H9 (cell line): ENCODE data around the gene HDAC2. TPM values are rescaled to one million over a fixed set of nuclear protein-coding genes. Genes with fewer than 3 reads are reported as not detected.

ENCODE experiments used
- DNase-seq: peaks from one replicate; pipeline ENCODE4 v3.0.0-alpha.2; 2017
- H2AFZ ChIP-seq: one replicate; pipeline ENCODE4 v1.6.1; 2013; ENCODE audit warnings: mild to moderate bottlenecking, low read length, control low read depth, moderate library complexity
- H2AK5ac ChIP-seq: 2 replicates; pipeline ENCODE4 v1.6.1; 2013; ENCODE audit warnings: low read length, control low read depth, mixed read lengths; ENCODE audit not compliant: insufficient read length
- H2BK120ac ChIP-seq: one replicate; pipeline ENCODE4 v1.6.1; 2013; ENCODE audit warnings: low read depth, mild to moderate bottlenecking, low read length, control low read depth, inconsistent platforms; ENCODE audit not compliant: poor library complexity, severe bottlenecking
- H2BK12ac ChIP-seq: 2 replicates; pipeline ENCODE4 v1.6.1; 2013; ENCODE audit warnings: low read length, control low read depth, mixed read lengths, low read depth; ENCODE audit not compliant: insufficient read length
- H2BK15ac ChIP-seq: 2 replicates; pipeline ENCODE4 v1.6.1; 2013; ENCODE audit warnings: low read depth, low read length, control low read depth
- H2BK20ac ChIP-seq: one replicate; pipeline ENCODE4 v1.6.1; 2013; ENCODE audit warnings: low read depth, mild to moderate bottlenecking, low read length, control low read depth, inconsistent platforms; ENCODE audit not compliant: poor library complexity, severe bottlenecking
- H2BK5ac ChIP-seq: 2 replicates; pipeline ENCODE4 v1.6.1; 2013; ENCODE audit warnings: low read length, control low read depth, mixed read lengths; ENCODE audit not compliant: insufficient read length
- H3K14ac ChIP-seq: 2 replicates; pipeline ENCODE4 v1.6.1; 2013; ENCODE audit warnings: low read length, control low read depth; ENCODE audit not compliant: insufficient read depth
- H3K18ac ChIP-seq: 2 replicates; pipeline ENCODE4 v1.6.1; 2013; ENCODE audit warnings: low read depth, mild to moderate bottlenecking, mixed read lengths, low read length, control low read depth; ENCODE audit not compliant: insufficient read length
- H3K23ac ChIP-seq: 2 replicates; pipeline ENCODE4 v1.6.1; 2013; ENCODE audit warnings: low read length, control low read depth, mixed read lengths, low read depth; ENCODE audit not compliant: insufficient read length
- H3K23me2 ChIP-seq: 2 replicates; pipeline ENCODE4 v1.6.1; 2013; ENCODE audit warnings: low read depth, mild to moderate bottlenecking, mixed read lengths, low read length, control low read depth; ENCODE audit not compliant: insufficient read length, poor library complexity, severe bottlenecking
- H3K27ac ChIP-seq: 2 replicates; pipeline ENCODE4 v1.5.1; 2013; ENCODE audit warnings: low read length, control low read depth, mixed read lengths, low read depth; ENCODE audit not compliant: insufficient read length
- H3K27me3 ChIP-seq: 2 replicates; pipeline ENCODE4 v1.6.1; 2013; ENCODE audit warnings: low read length, control low read depth, inconsistent platforms; ENCODE audit not compliant: insufficient read depth
- H3K4ac ChIP-seq: 2 replicates; pipeline ENCODE4 v1.6.1; 2013; ENCODE audit warnings: low read depth, mild to moderate bottlenecking, control low read depth, inconsistent platforms, low read length, moderate library complexity
- H3K4me1 ChIP-seq: 2 replicates; pipeline ENCODE4 v1.6.1; 2013; ENCODE audit warnings: low read length, control low read depth, inconsistent platforms; ENCODE audit not compliant: insufficient read depth
- H3K4me2 ChIP-seq: 2 replicates; pipeline ENCODE4 v1.6.1; 2013; ENCODE audit warnings: low read length, control low read depth, mixed read lengths; ENCODE audit not compliant: insufficient read length, insufficient read depth
- H3K56ac ChIP-seq: 2 replicates; pipeline ENCODE4 v1.6.1; 2013; ENCODE audit warnings: low read depth, mild to moderate bottlenecking, mixed read lengths, low read length, control low read depth; ENCODE audit not compliant: insufficient read length
- H3K79me1 ChIP-seq: 2 replicates; pipeline ENCODE4 v1.6.1; 2013; ENCODE audit warnings: low read depth, mild to moderate bottlenecking, moderate library complexity, low read length, control low read depth, inconsistent platforms; ENCODE audit not compliant: insufficient read depth, poor library complexity, severe bottlenecking
- H3K79me2 ChIP-seq: 2 replicates; pipeline ENCODE4 v1.6.1; 2013; ENCODE audit warnings: low read length, control low read depth, inconsistent platforms; ENCODE audit not compliant: insufficient read depth
- H3K9ac ChIP-seq: 2 replicates; pipeline ENCODE4 v1.6.1; 2013; ENCODE audit warnings: low read length, control low read depth, mixed read lengths; ENCODE audit not compliant: insufficient read length; ENCODE audit errors: extremely low read depth
- H3K9me3 ChIP-seq: one replicate; pipeline ENCODE4 v1.6.1; 2013; ENCODE audit warnings: low read depth, low read length, inconsistent platforms; ENCODE audit not compliant: control insufficient read depth
- H3T11ph ChIP-seq: one replicate; pipeline ENCODE4 v1.6.1; 2013; ENCODE audit warnings: mild to moderate bottlenecking, low read length, control low read depth, inconsistent platforms
- H4K20me1 ChIP-seq: one replicate; pipeline ENCODE4 v1.6.1; 2013; ENCODE audit not compliant: control insufficient read depth, insufficient read length, insufficient read depth
- H4K5ac ChIP-seq: 2 replicates; pipeline ENCODE4 v1.6.1; 2013; ENCODE audit warnings: low read depth, mild to moderate bottlenecking, mixed read lengths, low read length, control low read depth; ENCODE audit not compliant: insufficient read length
- H4K8ac ChIP-seq: replicated peaks from 2 replicates; pipeline ENCODE4 v1.6.1; 2013; ENCODE audit warnings: low read length, control low read depth, mixed read lengths, low read depth; ENCODE audit not compliant: insufficient read length
- H4K91ac ChIP-seq: 2 replicates; pipeline ENCODE4 v1.6.1; 2013; ENCODE audit warnings: low read depth, mild to moderate bottlenecking, moderate library complexity, mixed read lengths, low read length, control low read depth; ENCODE audit not compliant: insufficient read length
- H3K27ac Mint-ChIP-seq, 3 experiments: 2 replicates in 2 of 3; 3 replicates in 1 of 3; pipeline ENCODE4 v1.8.0; 2020 to 2021; ENCODE audit warnings: mixed read lengths in 3 of 3, mild to moderate bottlenecking in 1 of 3, moderate library complexity in 1 of 3
- H3K27me3 Mint-ChIP-seq: 2 replicates; pipeline ENCODE4 v1.8.0; 2021; ENCODE audit warnings: low read depth, mild to moderate bottlenecking, moderate library complexity, mixed read lengths
- H3K36me3 Mint-ChIP-seq, 3 experiments: 2 replicates in 2 of 3; 3 replicates in 1 of 3; pipeline ENCODE4 v1.8.0; 2020 to 2021; ENCODE audit warnings: low read depth in 3 of 3, mixed read lengths in 3 of 3; ENCODE audit not compliant: insufficient read depth in 1 of 3
- H3K4me1 Mint-ChIP-seq, 2 experiments: 2 replicates each; pipeline ENCODE4 v1.8.0; 2020; ENCODE audit warnings: mixed read lengths in 2 of 2
- H3K4me3 Mint-ChIP-seq, 2 experiments: 2 replicates in 1 of 2; 3 replicates in 1 of 2; pipeline ENCODE4 v1.8.0; 2020 to 2021; ENCODE audit warnings: mild to moderate bottlenecking in 2 of 2, mixed read lengths in 2 of 2, moderate library complexity in 1 of 2
- H3K9me3 Mint-ChIP-seq, 2 experiments: 2 replicates in 1 of 2; 3 replicates in 1 of 2; pipeline ENCODE4 v1.8.0; 2020; ENCODE audit warnings: mild to moderate bottlenecking in 2 of 2, mixed read lengths in 2 of 2, moderate library complexity in 1 of 2
- CTCF ChIP-seq: fragments of 200-600 bp; sonication (generic); conservative IDR thresholded peaks from 3 replicates; pipeline ENCODE4 v1.8.0; 2021; ENCODE audit warnings: antibody characterized with exemption, mild to moderate bottlenecking
- WGBS: extraction: QIAGEN DNeasy Blood & Tissue Kit; methylation state at CpG from one replicate; pipeline ENCODE4 v1.1.7; 2013; ENCODE audit warnings: missing lambda C conversion rate, low lambda C conversion rate, mixed read lengths; ENCODE audit not compliant: insufficient read length; ENCODE audit errors: extremely low coverage; 5-methylcytosine and 5-hydroxymethylcytosine counted together
- total RNA-seq: library from RNA; stranded (reverse); gene quantifications from 2 replicates; pipeline ENCODE4 v1.2.1, GENCODE V29; 2021

The HDAC2 gene
- total RNA-seq, 1 experiment from 2014 or later: 330 TPM

GRCh38 chr6:114007516-114007915 is 36.6 kb upstream of the HDAC2 start:
- no peaks in the 10 kb centered on the region for H3K79me1 ChIP-seq
- no peak overlapping the region for H3K14ac ChIP-seq
- H3K36me3 Mint-ChIP-seq: peaks cover 0 to 9% (median 2%) of the 10 kb centered on the region in 3 experiments; a peak in 3 of 7 replicates
- no peak overlapping the region for H3K18ac ChIP-seq
- H3K4me3 Mint-ChIP-seq: peak overlapping the region in 1 of 2 experiments; percentile 26; a peak in 2 of 5 replicates
- DNase-seq: no peak
- H4K20me1 ChIP-seq: no peaks in the 10 kb centered on the region
- no peak overlapping the region for H4K5ac ChIP-seq
- no peak overlapping the region for H3K4ac ChIP-seq
- H3K56ac ChIP-seq: no peak overlapping the region
- no peak overlapping the region for H3K23ac ChIP-seq
- H3K27ac ChIP-seq: no peak overlapping the region
- no peak overlapping the region for H3K9ac ChIP-seq
- H2AK5ac ChIP-seq: no peak overlapping the region
- no peak overlapping the region for H3K4me2 ChIP-seq
- H2BK5ac ChIP-seq: no peak overlapping the region
- no peak overlapping the region for H2BK120ac ChIP-seq
- no peak overlapping the region for H2BK20ac ChIP-seq
- no CpG with 5 or more reads among the region's 2 CpGs for WGBS
- no peak overlapping the region for H2AFZ ChIP-seq
- no peaks in the 10 kb centered on the region for H3K79me2 ChIP-seq
- H3K4me1 ChIP-seq: peaks cover 18% of the 10 kb centered on the region; the same call in 1 of the 2 replicates
- H3K27me3 Mint-ChIP-seq: no peaks in the 10 kb centered on the region
- H4K91ac ChIP-seq: no peak overlapping the region
- no peak overlapping the region for H4K8ac ChIP-seq
- peak overlapping the region in 2 of 3 experiments; percentile 69 to 86; a peak in 6 of 7 replicates for H3K27ac Mint-ChIP-seq
- no peaks in the 10 kb centered on the region for H3K23me2 ChIP-seq
- peaks cover 21 to 54% of the 10 kb centered on the region in 2 experiments for H3K4me1 Mint-ChIP-seq
- no peaks in the 10 kb centered on the region for H3K27me3 ChIP-seq
- no peaks in the 10 kb centered on the region for H3K9me3 ChIP-seq
- no peak overlapping the region for H2BK15ac ChIP-seq
- no peak for TF ChIP-seq CTCF
- peak overlapping the region; percentile 36 for H2BK12ac ChIP-seq
- H3K9me3 Mint-ChIP-seq: peaks cover 2 to 3% of the 10 kb centered on the region in 2 experiments; a peak in 3 of 5 replicates
- no peak overlapping the region for H3T11ph ChIP-seq
